NOMO-1 treated with DMSO at 0.1 percent for 48 hours (cell line): ENCODE measurements around the gene LENG9.

Experiments used
- DNase-seq: peaks from one replicate; lab custom pipeline; 2025; ENCODE audit not compliant: unreplicated experiment; lab: John Stamatoyannopoulos, UW

Gene LENG9

GRCh38 chr19:54422136-54422535 is 41.4 kb downstream of the LENG9 start:
- DNase-seq: no peak

DNA sequence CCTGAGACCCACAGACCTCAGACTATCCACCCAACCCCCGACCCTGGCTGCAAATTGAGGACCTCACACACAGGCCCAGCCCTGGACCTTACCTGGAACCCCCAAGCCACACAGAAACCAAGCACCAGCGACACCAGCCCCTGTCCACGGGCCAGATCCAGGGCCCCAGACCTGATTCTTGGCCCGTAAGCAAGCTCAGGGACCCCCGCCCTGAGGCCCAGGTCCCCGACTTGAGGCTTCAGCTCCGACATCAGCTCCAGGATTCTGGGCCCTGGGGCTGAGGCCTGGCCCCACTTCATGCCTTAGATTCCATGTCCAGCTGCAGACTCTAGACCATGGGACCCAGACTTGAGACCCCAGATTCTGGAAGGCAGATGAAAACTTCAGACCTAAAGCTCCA is 42.1 kb downstream of the LENG9 start:
- no peak for DNase-seq

- no peak for DNase-seq
Observed at GRCh38 chr19:54421169-54421516, 42.4 kb downstream of the LENG9 start.

- no peak for DNase-seq
Observed at GRCh38 chr19:54420383-54421168, 43.0 kb downstream of the LENG9 start.

DNA sequence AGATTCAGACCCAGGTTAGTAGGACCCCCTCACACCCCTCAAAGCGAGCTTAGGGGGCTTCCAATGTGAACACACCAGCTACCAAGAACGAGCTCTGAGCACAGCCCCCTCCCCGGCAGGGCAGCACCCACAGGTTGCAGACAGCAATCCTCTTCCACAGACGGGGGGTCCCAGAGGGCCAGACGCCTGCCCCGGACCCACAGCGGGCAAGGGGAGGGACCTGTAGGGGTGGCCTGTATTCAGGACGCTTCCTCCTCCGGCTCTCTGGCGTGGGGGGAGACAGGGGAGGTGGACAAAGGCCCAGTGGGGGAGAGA is 43.6 kb downstream of the LENG9 start:
- DNase-seq: no peak

GRCh38 chr19:54418930-54419800 is 44.4 kb downstream of the LENG9 start:
- DNase-seq: no peak

- DNase-seq: peak; percentile 33
Observed at GRCh38 chr19:54418030-54418929, 45.3 kb downstream of the LENG9 start.

DNA sequence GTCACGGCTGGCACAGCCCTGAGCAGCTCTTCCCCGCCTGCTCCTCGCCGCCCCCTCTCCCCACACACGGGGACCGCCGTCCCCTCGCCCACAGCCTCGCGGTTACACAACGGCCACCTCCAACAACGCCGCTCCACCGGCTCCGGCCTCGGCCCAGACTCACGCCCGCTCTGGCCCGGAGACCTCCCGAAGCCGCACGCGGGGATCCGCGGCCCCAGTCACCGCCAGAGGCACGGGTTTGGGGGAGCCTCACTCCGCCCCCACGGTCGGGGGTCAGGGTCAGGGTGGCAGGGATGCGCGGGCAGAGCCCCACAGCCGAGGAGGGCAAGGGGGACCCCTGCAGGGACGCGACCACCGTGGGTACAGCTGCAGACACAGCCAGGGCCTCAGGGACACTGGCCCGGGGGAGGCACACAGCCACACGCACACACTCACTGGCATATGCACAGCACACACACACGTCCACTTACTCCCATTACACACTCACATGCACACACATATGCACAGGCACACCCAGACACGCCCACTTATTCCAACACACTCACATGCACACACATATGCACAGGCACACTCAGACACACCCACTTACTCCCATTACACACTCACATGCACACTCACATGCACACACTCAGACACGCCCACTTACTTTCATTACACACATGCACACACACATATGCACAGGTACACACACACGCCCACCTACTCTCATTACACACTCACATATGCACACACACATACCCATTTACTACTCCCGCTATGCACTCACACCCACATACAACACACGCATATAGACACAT is 46.7 kb downstream of the LENG9 start:
- DNase-seq: no peak

DNA sequence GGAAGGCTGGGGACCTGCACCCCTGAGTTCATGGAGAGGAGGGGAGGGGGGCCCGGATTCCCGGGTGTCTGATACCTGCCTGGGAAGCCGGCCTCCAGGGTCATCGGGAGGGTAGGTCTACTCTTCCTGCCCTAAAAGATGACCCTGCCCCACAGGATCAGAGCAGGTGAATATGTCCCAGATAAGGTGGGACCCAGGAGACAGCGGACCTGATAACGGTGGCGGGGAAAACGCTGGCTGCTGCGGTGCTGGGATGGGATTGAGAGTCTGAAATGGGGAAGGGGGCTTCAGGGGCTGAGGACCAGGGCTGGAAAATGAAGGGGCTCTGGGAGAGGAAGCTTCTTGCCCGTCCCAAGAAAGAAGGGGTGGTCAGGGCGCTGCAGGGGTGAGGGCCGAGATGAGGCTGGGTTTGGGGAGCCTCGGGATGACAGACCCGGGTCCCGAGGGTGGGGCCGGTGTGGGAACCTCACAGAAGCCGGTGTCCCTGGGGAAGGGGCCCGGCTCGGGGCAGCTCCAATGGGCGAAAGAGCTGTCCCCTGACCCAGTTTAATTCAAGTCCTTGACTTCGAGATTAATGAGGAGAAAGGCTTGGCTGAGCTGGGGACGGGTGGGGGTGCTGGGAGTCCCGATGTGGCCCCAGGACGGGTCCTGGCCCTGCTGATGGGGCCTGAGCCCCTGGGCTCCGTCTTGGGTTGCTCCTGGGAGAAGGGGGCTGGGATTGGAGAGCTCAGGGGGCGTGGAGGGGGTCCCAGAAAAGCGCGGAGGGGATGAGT is 47.5 kb downstream of the LENG9 start:
- no peak for DNase-seq

DNA sequence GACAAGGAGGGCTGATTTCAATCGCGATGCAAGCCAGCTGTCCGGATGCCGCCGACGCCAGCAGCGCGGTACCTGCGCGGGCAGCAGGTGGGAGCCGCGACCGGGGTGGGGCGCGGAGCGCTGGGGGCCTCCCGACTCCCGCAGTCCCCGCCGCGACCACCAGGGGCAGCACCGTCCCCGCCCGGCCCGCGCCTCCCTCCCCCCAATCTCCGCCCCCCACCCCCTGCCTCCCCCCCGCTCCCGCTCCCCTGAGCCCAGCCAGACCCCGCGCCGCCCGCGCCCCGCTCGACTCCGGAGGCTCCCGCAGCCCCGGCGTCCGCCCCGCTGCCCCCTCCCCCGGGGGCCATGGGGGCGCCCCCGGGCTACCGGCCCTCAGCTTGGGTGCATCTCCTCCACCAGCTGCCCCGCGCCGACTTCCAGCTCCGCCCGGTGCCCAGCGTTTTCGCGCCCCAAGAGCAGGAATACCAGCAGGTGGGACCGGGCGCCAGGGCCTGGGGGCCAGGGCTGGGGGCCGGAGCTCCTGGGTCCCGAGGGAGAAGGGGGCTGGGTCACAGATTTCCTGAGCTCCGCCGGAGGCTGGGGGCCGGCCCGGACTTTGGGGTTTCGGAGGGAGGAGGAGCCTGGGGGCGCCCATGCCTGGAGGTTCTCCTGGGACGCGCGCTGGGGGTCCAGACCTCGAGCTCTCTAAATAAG is 48.2 kb downstream of the LENG9 start, which contains the start of gene TTYH1:
TTYH1 (plus strand) TSS at position 257 of the 693 bp plus-strand sequence; CDS start at position 346, 89 bp downstream.
- no peak for DNase-seq

DNA sequence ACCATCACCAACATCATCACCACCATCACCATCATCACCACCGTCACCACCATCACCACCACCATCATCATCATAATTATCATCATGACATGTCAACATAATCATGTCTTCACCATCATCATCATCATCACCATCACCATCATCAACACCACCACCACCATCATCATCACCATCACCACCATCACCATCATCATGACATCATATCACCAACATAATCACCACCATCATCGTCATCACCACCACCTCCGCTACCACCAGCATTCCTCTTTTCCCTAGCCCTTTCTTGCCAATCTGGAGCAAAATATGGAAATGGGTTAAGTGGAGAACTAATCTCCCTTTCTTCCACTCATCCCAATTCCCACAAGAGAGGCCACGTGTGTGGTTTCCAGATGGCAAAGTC is 49.4 kb downstream of the LENG9 start:
- DNase-seq: no peak

DNA sequence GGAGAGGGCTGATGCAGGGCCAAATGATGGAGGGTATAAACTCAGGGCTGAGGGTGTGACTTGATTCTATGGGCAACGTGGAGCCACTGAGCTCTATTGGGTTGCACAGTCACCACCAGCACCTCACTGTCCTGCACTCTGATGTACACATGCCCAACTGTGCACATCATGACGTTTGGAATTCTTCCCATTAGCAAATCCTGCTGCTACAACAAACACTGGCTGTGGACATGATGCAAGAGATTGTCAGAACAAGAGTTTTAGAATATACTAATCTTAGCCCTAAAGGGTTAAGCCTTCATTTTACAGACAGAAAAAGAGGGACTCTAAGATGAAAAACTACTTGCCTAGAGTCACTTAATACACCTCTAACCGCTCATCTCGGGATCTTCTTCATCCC is 50.7 kb downstream of the LENG9 start:
- no peak for DNase-seq
